Measurements from ENCODE around the gene PIP4K2C. TPM values are rescaled to one million over a fixed set of nuclear protein-coding genes. Genes with fewer than 3 reads are reported as not detected.
"Not testable (repeated sequence)": the region's sequence is repeated elsewhere in the genome, so short reads cannot be mapped to it uniquely, and the experiment has no call there.

PIP4K2C gene
- total RNA-seq, 4 donors from 2014 or later, result 36.9 to 68.9 (median 51.5) TPM

GRCh38 chr12:57637364-57637763 is 46.4 kb downstream of the PIP4K2C start:
- TF ChIP-seq POLR2A (IDR thresholded peaks at IDR 0.05), result no peak
- TF ChIP-seq POLR2AphosphoS5 (IDR thresholded peaks at IDR 0.05), result no peak
- no peak for TF ChIP-seq CTCF (IDR thresholded peaks at IDR 0.05)
- TF ChIP-seq EP300 (IDR thresholded peaks at IDR 0.05), result no peak
- no peaks in the 10 kb centered on the region for H3K36me3 ChIP-seq
- 61% methylated on average over 3 of the region's 3 CpGs for WGBS
- peaks cover 60% of the 10 kb centered on the region for H3K27me3 ChIP-seq
- H3K9me3 ChIP-seq, result no peaks in the 10 kb centered on the region
- DNase-seq (ENCODE audit: low spot score in 2 of 2), result no peak
- H3K27ac ChIP-seq, result no peak overlapping the region
- H3K4me1 ChIP-seq, result peaks cover 12% of the 10 kb centered on the region
- no peak overlapping the region for H3K4me3 ChIP-seq

GRCh38 chr12:57638096-57638495 is 47.1 kb downstream of the PIP4K2C start:
- DNase-seq (ENCODE audit: low spot score in 2 of 2), result no peak
- Histone ChIP-seq H3K27ac (no peak overlapping the region), H3K9me3 (no peaks in the 10 kb centered on the region), H3K4me3 (no peak overlapping the region), H3K4me1 (peaks cover 5% of the 10 kb centered on the region), H3K36me3 (no peaks in the 10 kb centered on the region), H3K27me3 (peaks cover 56% of the 10 kb centered on the region)
- WGBS, result 91% methylated on average over 3 of the region's 3 CpGs
- TF ChIP-seq POLR2A (IDR thresholded peaks at IDR 0.05) (no peak), POLR2AphosphoS5 (IDR thresholded peaks at IDR 0.05) (no peak), EP300 (IDR thresholded peaks at IDR 0.05) (no peak), CTCF (IDR thresholded peaks at IDR 0.05) (no peak)

- no peaks in the 10 kb centered on the region for H3K9me3 ChIP-seq
- H3K4me3 ChIP-seq, result no peak overlapping the region
- no peak for DNase-seq (ENCODE audit: low spot score in 2 of 2)
- H3K4me1 ChIP-seq, result no peaks in the 10 kb centered on the region
- 69% methylated on average over 7 of the region's 7 CpGs for WGBS
- no peaks in the 10 kb centered on the region for H3K36me3 ChIP-seq
- H3K27ac ChIP-seq, result no peak overlapping the region
- TF ChIP-seq EP300 (IDR thresholded peaks at IDR 0.05) (no peak), POLR2AphosphoS5 (IDR thresholded peaks at IDR 0.05) (no peak), CTCF (IDR thresholded peaks at IDR 0.05) (no peak), POLR2A (IDR thresholded peaks at IDR 0.05) (no peak)
- peaks cover 46% of the 10 kb centered on the region for H3K27me3 ChIP-seq
Measured at GRCh38 chr12:57640175-57641042, 49.4 kb downstream of the PIP4K2C start.

GRCh38 chr12:57641699-57642442 is 50.9 kb downstream of the PIP4K2C start:
- Histone ChIP-seq H3K27ac (no peak overlapping the region), H3K4me3 (no peak overlapping the region), H3K9me3 (no peaks in the 10 kb centered on the region), H3K27me3 (peaks cover 37% of the 10 kb centered on the region), H3K4me1 (no peaks in the 10 kb centered on the region), H3K36me3 (no peaks in the 10 kb centered on the region)
- TF ChIP-seq POLR2AphosphoS5 (IDR thresholded peaks at IDR 0.05), result no peak
- TF ChIP-seq CTCF (IDR thresholded peaks at IDR 0.05), result no peak
- no peak for TF ChIP-seq EP300 (IDR thresholded peaks at IDR 0.05)
- TF ChIP-seq POLR2A (IDR thresholded peaks at IDR 0.05), result no peak
- no peak for DNase-seq (ENCODE audit: low spot score in 2 of 2)
- WGBS, result 62% methylated on average over 5 of the region's 5 CpGs

- not testable (repeated sequence) for H3K9me3 ChIP-seq; H3K4me3 ChIP-seq; H3K36me3 ChIP-seq; H3K4me1 ChIP-seq; H3K27ac ChIP-seq; DNase-seq (ENCODE audit: low spot score in 2 of 2)
- WGBS, result 66% methylated on average over 7 of the region's 13 CpGs
- H3K27me3 ChIP-seq, result peaks cover 12% of the 10 kb centered on the region
Measured at GRCh38 chr12:57645990-57646658, 55.1 kb downstream of the PIP4K2C start.

- H3K27ac ChIP-seq; H3K4me3 ChIP-seq; H3K36me3 ChIP-seq; DNase-seq (ENCODE audit: low spot score in 2 of 2); H3K4me1 ChIP-seq; H3K9me3 ChIP-seq: not testable (repeated sequence)
- WGBS, result no CpG with 5 or more reads among the region's 15 CpGs
- peaks cover 12% of the 10 kb centered on the region for H3K27me3 ChIP-seq
Measured at GRCh38 chr12:57646659-57647049, 55.7 kb downstream of the PIP4K2C start.
